ENCODE measurements around the gene CTIF. TPM values are rescaled to one million over a fixed set of nuclear protein-coding genes. Genes with fewer than 3 reads are reported as not detected.

The CTIF gene
- total RNA-seq, 6 donors from 2014 or later: 32.1 to 62.4 (median 47.8) TPM

GRCh38 chr18:48602759-48603390, 64.0 kb downstream of the CTIF start:
- Histone ChIP-seq H3K27me3 (no peaks in the 10 kb centered on the region), H3K9me3 (no peaks in the 10 kb centered on the region), H3K4me1 (peaks cover 0 to 7% (median 0%) of the 10 kb centered on the region in 4 donors), H3K4me3 (no peak overlapping the region), H3K36me3 (no peaks in the 10 kb centered on the region), H3K27ac (no peak overlapping the region)
- ATAC-seq (ENCODE audit: low FRiP score in 2 of 2): no peak
- WGBS, 2 donors: 87 to 89% methylated on average over 3 of the region's 3 CpGs
- DNase-seq: no peak
- TF ChIP-seq POLR2A (IDR thresholded peaks at IDR 0.05): no peak
- no peak for TF ChIP-seq CTCF (IDR thresholded peaks at IDR 0.05)
- no peak for TF ChIP-seq POLR2AphosphoS5 (IDR thresholded peaks at IDR 0.05)
- TF ChIP-seq EP300 (IDR thresholded peaks at IDR 0.05): no peak

GRCh38 chr18:48605408-48605845, 66.6 kb downstream of the CTIF start:
- no peak overlapping the region for H3K4me3 ChIP-seq
- H3K9me3 ChIP-seq: no peaks in the 10 kb centered on the region
- H3K36me3 ChIP-seq: no peaks in the 10 kb centered on the region
- DNase-seq (no peak), ATAC-seq (ENCODE audit: low FRiP score in 2 of 2) (no peak)
- H3K27me3 ChIP-seq: no peaks in the 10 kb centered on the region
- no peak overlapping the region for H3K27ac ChIP-seq
- TF ChIP-seq POLR2AphosphoS5 (IDR thresholded peaks at IDR 0.05) (no peak), POLR2A (IDR thresholded peaks at IDR 0.05) (no peak), EP300 (IDR thresholded peaks at IDR 0.05) (no peak), CTCF (IDR thresholded peaks at IDR 0.05) (peak in 2 of 6 experiments; percentile 8 to 9)
- H3K4me1 ChIP-seq: peaks cover 0 to 7% (median 0%) of the 10 kb centered on the region in 4 donors
- WGBS, 2 donors: 66 to 67% methylated on average over 3 of the region's 3 CpGs

DNA sequence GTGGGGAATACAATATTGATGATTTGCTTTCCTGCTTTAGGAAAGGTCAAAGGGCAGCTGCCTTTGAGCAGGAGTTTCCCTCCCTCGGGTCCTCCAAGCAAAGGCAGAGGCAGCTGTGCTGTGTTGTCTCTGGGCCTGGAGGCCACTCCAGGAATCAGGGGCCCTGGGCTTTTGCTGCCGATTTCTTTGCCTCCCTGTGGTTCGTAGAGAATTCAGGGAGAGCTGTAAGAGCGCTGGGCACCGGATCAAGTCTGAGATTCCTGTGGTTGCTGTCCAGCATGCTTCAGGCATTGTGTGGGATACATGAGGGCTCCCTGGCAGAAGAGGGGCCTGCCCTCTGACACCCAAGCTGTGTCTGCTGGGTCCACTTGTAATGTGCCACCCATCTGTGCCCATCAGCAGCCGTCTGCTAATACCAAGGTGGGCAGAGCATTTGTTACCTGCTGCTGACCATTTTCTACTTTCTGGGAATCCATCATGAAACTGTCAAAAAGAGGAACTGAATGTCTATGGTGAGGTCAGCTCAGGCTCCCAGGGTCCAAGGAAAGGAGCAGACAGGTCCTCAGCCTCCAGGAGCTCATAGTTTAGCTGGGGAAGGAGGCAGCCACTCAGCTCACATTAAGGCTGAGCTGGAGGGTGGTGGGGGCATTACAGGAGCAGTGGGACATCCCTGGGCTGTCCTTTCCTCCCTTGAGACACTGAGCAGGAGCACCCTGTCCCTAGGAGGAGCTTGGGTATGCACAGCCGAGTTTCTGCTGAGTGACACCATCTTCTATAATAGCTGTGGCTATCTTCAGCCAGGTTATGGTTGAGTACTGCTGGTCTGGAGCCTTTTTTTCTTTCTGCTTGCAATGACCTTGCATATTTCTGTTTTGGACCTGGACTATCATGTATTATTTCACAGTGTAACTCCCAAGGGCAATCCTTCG, 68.5 kb downstream of the CTIF start:
- Histone ChIP-seq H3K36me3 (no peaks in the 10 kb centered on the region), H3K4me1 (peaks cover 0 to 7% (median 0%) of the 10 kb centered on the region in 4 donors), H3K27me3 (no peaks in the 10 kb centered on the region), H3K27ac (no peak overlapping the region), H3K4me3 (no peak overlapping the region), H3K9me3 (no peaks in the 10 kb centered on the region)
- TF ChIP-seq EP300 (IDR thresholded peaks at IDR 0.05) (no peak), POLR2AphosphoS5 (IDR thresholded peaks at IDR 0.05) (no peak), POLR2A (IDR thresholded peaks at IDR 0.05) (no peak), CTCF (IDR thresholded peaks at IDR 0.05) (no peak)
- no peak for DNase-seq
- WGBS, 2 donors: 63 to 75% methylated on average over 5 to 8 of the region's 8 CpGs
- peak; percentile 68 to 75 for ATAC-seq (ENCODE audit: low FRiP score in 2 of 2)

DNA sequence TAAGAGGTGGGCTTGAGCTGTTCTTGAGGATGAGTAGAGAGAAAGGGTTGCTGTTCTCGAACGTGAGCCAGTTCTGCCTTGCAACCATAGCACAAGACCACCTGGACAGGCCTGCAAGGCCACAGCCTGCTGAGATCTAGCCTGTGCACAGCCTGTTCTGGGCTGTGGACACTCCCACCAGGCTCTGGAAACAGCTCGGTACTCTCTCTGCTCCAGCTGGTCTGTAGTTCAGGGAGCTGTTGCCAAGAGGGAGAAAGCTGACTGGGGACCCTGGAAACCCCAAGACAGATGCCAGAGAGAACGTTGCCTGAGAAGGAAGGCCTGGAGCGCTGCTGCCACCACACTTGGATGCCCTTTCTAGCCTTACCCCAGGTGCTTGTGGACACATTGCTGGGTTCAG, 69.8 kb downstream of the CTIF start:
- no peaks in the 10 kb centered on the region for H3K36me3 ChIP-seq
- no peaks in the 10 kb centered on the region for H3K9me3 ChIP-seq
- ATAC-seq (ENCODE audit: low FRiP score in 2 of 2): no peak
- H3K4me1 ChIP-seq: peaks cover 0 to 7% (median 2%) of the 10 kb centered on the region in 4 donors
- H3K27ac ChIP-seq: no peak overlapping the region
- TF ChIP-seq POLR2AphosphoS5 (IDR thresholded peaks at IDR 0.05): no peak
- no peak for TF ChIP-seq EP300 (IDR thresholded peaks at IDR 0.05)
- no peak for TF ChIP-seq POLR2A (IDR thresholded peaks at IDR 0.05)
- no peak for TF ChIP-seq CTCF (IDR thresholded peaks at IDR 0.05)
- WGBS, 2 donors: 73 to 78% methylated on average over 4 to 5 of the region's 5 CpGs
- H3K4me3 ChIP-seq: no peak overlapping the region
- no peak for DNase-seq
- no peaks in the 10 kb centered on the region for H3K27me3 ChIP-seq
